Measurements from ENCODE around the gene ASXL2. TPM values are rescaled to one million over a fixed set of nuclear protein-coding genes. Genes with fewer than 3 reads are reported as not detected.
A peak's percentile ranks its signal among the peaks of the same experiment; 100 is the strongest.
"Not testable (repeated sequence)": the region's sequence is repeated elsewhere in the genome, so short reads cannot be mapped to it uniquely, and the experiment has no call there.

ASXL2 gene
- total RNA-seq, 6 experiments from 2014 or later, result 9.1 to 13.4 (median 12.0) TPM

DNA sequence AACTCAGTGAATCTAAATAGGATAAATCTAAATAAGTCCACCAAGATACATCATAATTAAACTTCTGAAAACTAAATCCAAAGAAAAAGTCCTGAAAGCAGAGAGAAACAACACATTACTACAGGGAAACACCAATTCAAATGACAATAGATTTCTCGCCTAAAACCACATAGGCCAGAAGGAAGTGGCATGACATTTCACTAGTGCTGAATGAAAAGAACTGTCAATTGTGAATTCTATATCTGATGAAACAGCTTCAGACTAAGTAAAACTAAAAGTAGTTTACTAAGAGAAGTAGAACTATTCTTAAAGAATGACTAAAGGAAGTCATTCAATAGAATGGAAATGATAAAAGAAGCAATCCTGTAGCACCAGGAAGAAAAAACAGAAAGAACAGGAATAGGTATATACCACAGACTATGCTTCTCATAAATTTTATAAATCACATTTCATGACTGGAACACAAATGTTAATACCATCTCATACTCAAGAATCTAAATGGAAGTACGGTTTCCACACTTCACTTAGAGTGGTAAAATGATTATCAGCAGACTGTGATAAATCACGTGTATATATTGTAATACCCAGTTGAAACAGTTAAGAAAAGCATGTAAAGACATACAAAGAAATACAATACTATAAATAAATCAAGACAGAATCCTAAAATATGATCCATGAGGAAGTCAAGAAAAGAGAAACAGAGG lies 46.4 kb downstream of the ASXL2 start:
- Histone ChIP-seq H3K27ac (peak overlapping the region in 1 of 3 donors; percentile 79), H3K9me3 (no peaks in the 10 kb centered on the region), H3K27me3 (no peaks in the 10 kb centered on the region), H3K36me3 (no peaks in the 10 kb centered on the region), H3K4me1 (peaks cover 0 to 49% (median 6%) of the 10 kb centered on the region in 4 donors), H3K4me3 (no peak overlapping the region)
- DNase-seq, result no peak
- TF ChIP-seq POLR2A (IDR thresholded peaks at IDR 0.05), result no peak
- no peak for TF ChIP-seq CTCF (IDR thresholded peaks at IDR 0.05)
- WGBS (ENCODE audit: insufficient coverage, low coverage, low lambda C conversion rate, missing lambda C conversion rate), result 66% methylated on average over 3 of the region's 3 CpGs
- ATAC-seq, result no peak
- intact Hi-C loops (cut with DNase I), result no loop called here

- Histone ChIP-seq H3K9me3 (no peaks in the 10 kb centered on the region), H3K36me3 (no peaks in the 10 kb centered on the region), H3K4me3 (no peak overlapping the region), H3K4me1 (peaks cover 0 to 60% (median 6%) of the 10 kb centered on the region in 4 donors), H3K27ac (peak overlapping the region; percentile 41 to 79 (median 79)), H3K27me3 (no peaks in the 10 kb centered on the region)
- WGBS (ENCODE audit: insufficient coverage, low coverage, low lambda C conversion rate, missing lambda C conversion rate), result 49% methylated on average over 2 of the region's 2 CpGs
- intact Hi-C loops (cut with DNase I), result no loop called here
- TF ChIP-seq POLR2A (IDR thresholded peaks at IDR 0.05) (no peak), CTCF (IDR thresholded peaks at IDR 0.05) (no peak)
- ATAC-seq, result peak; percentile 63 to 79 (median 67)
- DNase-seq, result no peak
These were observed 48.5 kb downstream of the ASXL2 start for GRCh38 chr2:25829828-25830227.

- Histone ChIP-seq H3K27ac (peak overlapping the region; percentile 41 to 79 (median 79)), H3K9me3 (no peaks in the 10 kb centered on the region), H3K4me1 (peaks cover 0 to 62% (median 9%) of the 10 kb centered on the region in 4 donors), H3K4me3 (no peak overlapping the region), H3K27me3 (no peaks in the 10 kb centered on the region), H3K36me3 (no peaks in the 10 kb centered on the region)
- TF ChIP-seq CTCF (IDR thresholded peaks at IDR 0.05) (no peak), POLR2A (IDR thresholded peaks at IDR 0.05) (no peak)
- DNase-seq, result no peak
- intact Hi-C loops (cut with DNase I), result no loop called here
- 40% methylated on average over 1 of the region's 1 CpG for WGBS (ENCODE audit: insufficient coverage, low coverage, low lambda C conversion rate, missing lambda C conversion rate)
- peak; percentile 75 to 82 (median 80) for ATAC-seq
These were observed 48.9 kb downstream of the ASXL2 start for GRCh38 chr2:25829377-25829704.

DNA sequence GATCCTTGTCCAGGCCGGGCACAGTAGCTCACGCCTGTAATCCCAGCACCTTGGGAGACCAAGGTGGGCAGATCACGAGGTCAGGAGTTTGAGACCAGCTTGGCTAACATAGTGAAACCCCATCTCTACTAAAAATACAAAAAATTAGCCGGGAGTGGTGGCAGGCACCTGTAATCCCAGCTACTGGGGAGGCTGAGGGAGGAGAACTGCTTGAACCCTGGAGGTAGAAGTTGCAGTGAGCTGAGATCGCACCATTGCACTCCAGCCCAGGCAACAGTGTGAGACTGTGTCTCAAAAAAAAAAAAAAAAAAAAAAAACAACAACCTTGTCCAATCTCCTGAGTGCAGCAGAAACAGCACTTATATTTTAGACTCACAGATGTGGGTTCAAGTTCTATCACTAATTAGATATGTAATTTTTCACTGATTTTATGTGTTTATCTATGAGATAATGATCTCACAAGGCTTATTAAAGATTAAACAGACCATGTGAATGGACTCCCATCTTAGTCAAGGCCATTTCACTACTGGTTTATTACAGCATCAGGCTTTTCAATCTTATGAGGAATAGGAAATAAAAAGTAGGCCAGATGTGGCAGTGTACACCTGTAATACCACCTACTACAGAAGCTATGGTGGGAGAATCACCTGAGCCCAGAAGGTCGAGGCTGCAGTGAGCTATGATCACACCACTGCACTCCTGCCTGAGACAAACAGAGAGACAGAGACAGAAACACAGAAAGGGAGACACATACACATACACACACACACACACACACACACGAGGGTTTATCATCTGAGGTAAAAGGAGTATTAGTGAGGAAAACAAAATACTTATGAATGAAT lies 49.5 kb downstream of the ASXL2 start:
- intact Hi-C loops (cut with DNase I); H3K36me3 ChIP-seq; H3K27me3 ChIP-seq; H3K4me3 ChIP-seq; DNase-seq; H3K9me3 ChIP-seq: not testable (repeated sequence)
- ATAC-seq, result peak; percentile 43 to 59 (median 44)
- Histone ChIP-seq H3K4me1 (peaks cover 0 to 60% (median 11%) of the 10 kb centered on the region in 4 donors), H3K27ac (peak overlapping the region; percentile 19 to 79 (median 77))
- WGBS (ENCODE audit: insufficient coverage, low coverage, low lambda C conversion rate, missing lambda C conversion rate), result 65% methylated on average over 7 of the region's 7 CpGs

DNA sequence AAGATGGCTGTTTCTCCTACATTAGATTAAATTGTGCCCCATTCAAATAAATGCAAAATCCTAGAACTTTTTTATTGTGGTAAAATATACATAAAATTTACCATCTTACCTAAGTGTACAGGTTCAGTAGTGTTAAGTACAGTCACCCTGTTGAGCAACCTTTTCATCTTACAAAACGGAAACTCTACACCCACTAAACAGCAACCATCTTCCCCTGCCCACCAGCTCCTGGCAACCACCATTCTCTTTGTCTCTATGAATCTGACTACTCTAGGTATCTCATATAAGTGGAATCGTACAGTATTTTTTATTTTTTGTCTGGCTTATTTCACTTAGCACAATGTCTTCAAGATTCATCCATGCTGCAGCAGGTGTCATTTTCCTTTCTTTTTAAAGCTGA lies 53.0 kb downstream of the ASXL2 start:
- no peaks in the 10 kb centered on the region for H3K36me3 ChIP-seq
- TF ChIP-seq POLR2A (IDR thresholded peaks at IDR 0.05) (no peak), CTCF (IDR thresholded peaks at IDR 0.05) (no peak)
- peaks cover 0 to 80% (median 20%) of the 10 kb centered on the region in 4 donors for H3K4me1 ChIP-seq
- H3K27ac ChIP-seq, result peak overlapping the region in 1 of 3 donors; percentile 2
- DNase-seq (no peak), ATAC-seq (no peak)
- no peaks in the 10 kb centered on the region for H3K27me3 ChIP-seq
- no peaks in the 10 kb centered on the region for H3K9me3 ChIP-seq
- WGBS (ENCODE audit: insufficient coverage, low coverage, low lambda C conversion rate, missing lambda C conversion rate), result 50% methylated on average over 2 of the region's 2 CpGs
- intact Hi-C loops (cut with DNase I), result no loop called here
- H3K4me3 ChIP-seq, result no peak overlapping the region
